ENCODE data around the gene FAM43A.

DNA sequence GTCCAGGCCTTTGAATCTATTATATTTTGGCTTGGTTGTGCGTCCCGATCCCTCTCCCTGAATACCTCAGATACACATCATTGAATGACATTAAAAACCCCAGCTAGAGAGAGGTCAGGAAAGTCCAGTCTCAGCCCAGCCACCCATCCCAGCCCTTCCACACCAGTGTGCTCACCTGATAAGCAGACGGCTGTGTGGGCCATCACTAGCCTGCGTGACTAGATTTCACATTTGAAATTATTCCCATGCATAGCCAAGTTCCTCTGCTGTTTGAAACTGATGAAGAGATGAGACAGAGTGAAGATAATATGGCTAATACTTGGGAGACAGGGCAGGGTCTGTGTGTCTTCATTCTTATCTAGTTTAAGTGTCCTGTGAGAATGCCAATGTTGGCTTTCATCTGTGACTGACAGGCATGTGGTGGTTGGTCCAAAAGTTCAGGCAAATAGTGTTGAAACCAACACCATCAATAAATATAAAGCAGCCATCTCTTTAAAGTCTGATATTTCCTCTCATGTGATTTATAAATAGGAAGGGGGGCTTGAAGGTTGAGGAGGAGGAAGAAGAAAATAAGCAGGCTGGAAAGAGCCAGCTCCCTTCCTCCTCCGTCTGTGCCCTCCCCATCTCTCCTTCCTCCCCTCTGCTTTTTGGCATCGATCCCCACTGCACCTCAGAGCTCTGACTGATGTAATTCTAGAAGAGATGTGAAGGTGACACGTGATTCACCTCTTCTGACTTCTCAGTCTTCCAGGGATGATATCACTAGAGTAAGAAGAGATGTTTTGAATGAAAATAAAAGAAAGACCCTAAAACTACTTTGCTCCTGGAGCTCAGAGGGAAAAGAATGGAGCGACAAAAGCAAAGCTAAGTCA is 5.1 kb downstream of the FAM43A start:
- TF ChIP-seq, protein P1, sequence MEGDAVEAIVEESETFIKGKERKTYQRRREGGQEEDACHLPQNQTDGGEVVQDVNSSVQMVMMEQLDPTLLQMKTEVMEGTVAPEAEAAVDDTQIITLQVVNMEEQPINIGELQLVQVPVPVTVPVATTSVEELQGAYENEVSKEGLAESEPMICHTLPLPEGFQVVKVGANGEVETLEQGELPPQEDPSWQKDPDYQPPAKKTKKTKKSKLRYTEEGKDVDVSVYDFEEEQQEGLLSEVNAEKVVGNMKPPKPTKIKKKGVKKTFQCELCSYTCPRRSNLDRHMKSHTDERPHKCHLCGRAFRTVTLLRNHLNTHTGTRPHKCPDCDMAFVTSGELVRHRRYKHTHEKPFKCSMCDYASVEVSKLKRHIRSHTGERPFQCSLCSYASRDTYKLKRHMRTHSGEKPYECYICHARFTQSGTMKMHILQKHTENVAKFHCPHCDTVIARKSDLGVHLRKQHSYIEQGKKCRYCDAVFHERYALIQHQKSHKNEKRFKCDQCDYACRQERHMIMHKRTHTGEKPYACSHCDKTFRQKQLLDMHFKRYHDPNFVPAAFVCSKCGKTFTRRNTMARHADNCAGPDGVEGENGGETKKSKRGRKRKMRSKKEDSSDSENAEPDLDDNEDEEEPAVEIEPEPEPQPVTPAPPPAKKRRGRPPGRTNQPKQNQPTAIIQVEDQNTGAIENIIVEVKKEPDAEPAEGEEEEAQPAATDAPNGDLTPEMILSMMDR (IDR thresholded peaks at IDR 0.05; ENCODE audit: insufficient read depth, low read depth, low read length) = no peak
- no peak for TF ChIP-seq EZH2 (IDR thresholded peaks at IDR 0.05; ENCODE audit: insufficient read depth, low read length)

Measured in astrocyte (in vitro differentiated cells and primary cell).